ENCODE results near the gene SCG2.
"Not testable (repeated sequence)": the region's sequence is repeated elsewhere in the genome, so short reads cannot be mapped to it uniquely, and the experiment has no call there.

The SCG2 gene

DNA sequence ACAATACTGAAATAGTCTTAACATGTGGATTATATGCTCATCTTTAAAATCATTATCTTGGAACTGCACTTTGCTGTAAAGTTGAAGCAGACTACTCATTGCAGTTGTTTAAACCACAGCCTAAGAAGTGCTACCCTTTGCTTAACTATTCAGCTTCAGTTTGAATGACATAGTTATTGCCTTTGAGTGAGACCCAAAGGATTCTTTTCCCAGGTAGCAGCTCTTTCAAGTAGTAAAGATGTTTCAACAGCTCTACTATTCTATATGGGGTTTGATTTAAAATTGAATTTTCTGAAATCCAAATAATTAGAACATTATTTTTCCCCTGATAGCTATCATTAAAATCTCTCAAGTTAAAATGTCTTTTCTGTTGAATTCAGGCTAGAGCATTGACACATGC lies 1.1 kb downstream of the SCG2 start:
- peak overlapping the region; percentile 46 for H3K4me3 ChIP-seq (ENCODE audit: low read length)
- H3K4me1 ChIP-seq (ENCODE audit: insufficient read depth, low read length): peaks cover 7% of the 10 kb centered on the region
- no peaks in the 10 kb centered on the region for H3K36me3 ChIP-seq (ENCODE audit: insufficient read depth, low read length)
- H3K9me3 ChIP-seq (ENCODE audit: low read length): no peaks in the 10 kb centered on the region
- no peaks in the 10 kb centered on the region for H3K27me3 ChIP-seq (ENCODE audit: insufficient read depth, low read length)
- no peak overlapping the region for H2AFZ ChIP-seq (ENCODE audit: low read depth, low read length)

DNA sequence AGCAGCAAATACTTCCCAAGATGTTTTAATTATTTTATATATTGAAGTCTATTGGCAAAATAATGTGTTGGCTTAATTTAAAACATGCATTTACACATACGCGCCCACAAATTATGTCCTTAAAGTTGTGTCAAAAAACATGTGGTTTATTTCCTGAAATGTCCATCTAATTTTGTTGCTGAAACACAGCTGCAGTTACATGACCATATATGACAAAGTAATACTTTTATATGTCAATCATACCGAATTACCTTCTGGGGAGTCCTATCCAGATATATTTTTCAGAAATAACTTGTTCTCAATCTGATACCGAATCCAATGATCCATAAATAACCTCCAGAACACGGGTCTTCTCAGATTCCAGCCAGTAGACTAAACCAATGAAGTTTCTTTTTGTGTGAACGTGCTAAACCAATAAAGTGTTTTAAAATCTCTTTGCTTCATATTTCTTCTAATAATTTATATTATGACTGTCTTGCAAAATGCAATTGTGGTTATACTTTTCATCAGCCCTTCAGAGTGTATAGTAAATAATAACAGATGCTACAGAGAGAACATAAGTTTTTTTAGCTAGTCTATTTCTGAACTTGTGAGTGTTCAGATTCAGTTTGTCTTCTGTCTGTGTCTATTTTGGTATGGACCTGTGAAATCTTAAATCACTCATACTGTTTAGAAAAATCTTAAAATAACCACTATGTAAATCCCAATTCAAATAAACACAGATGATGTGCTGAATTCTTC lies 2.4 kb downstream of the SCG2 start:
- peaks cover 7% of the 10 kb centered on the region for H3K4me1 ChIP-seq (ENCODE audit: insufficient read depth, low read length)
- no peak overlapping the region for H2AFZ ChIP-seq (ENCODE audit: low read depth, low read length)
- H3K36me3 ChIP-seq (ENCODE audit: insufficient read depth, low read length): no peaks in the 10 kb centered on the region
- no peak overlapping the region for H3K4me3 ChIP-seq (ENCODE audit: low read length)
- no peaks in the 10 kb centered on the region for H3K9me3 ChIP-seq (ENCODE audit: low read length)
- H3K27me3 ChIP-seq (ENCODE audit: insufficient read depth, low read length): no peaks in the 10 kb centered on the region

GRCh38 chr2:223598994-223599639 lies 3.0 kb downstream of the SCG2 start:
- Histone ChIP-seq H2AFZ (ENCODE audit: low read depth, low read length) (no peak overlapping the region), H3K36me3 (ENCODE audit: insufficient read depth, low read length) (no peaks in the 10 kb centered on the region), H3K9me3 (ENCODE audit: low read length) (no peaks in the 10 kb centered on the region), H3K4me3 (ENCODE audit: low read length) (no peak overlapping the region), H3K27me3 (ENCODE audit: insufficient read depth, low read length) (no peaks in the 10 kb centered on the region), H3K4me1 (ENCODE audit: insufficient read depth, low read length) (peaks cover 7% of the 10 kb centered on the region)

GRCh38 chr2:223597076-223597475 lies 5.1 kb downstream of the SCG2 start:
- H3K4me1 ChIP-seq (ENCODE audit: insufficient read depth, low read length): peaks cover 3% of the 10 kb centered on the region
- H2AFZ ChIP-seq (ENCODE audit: low read depth, low read length): no peak overlapping the region
- no peaks in the 10 kb centered on the region for H3K9me3 ChIP-seq (ENCODE audit: low read length)
- no peaks in the 10 kb centered on the region for H3K36me3 ChIP-seq (ENCODE audit: insufficient read depth, low read length)
- no peaks in the 10 kb centered on the region for H3K27me3 ChIP-seq (ENCODE audit: insufficient read depth, low read length)
- H3K4me3 ChIP-seq (ENCODE audit: low read length): no peak overlapping the region

- no peak overlapping the region for H3K4me3 ChIP-seq (ENCODE audit: low read length)
- H3K4me1 ChIP-seq (ENCODE audit: insufficient read depth, low read length): no peaks in the 10 kb centered on the region
- no peaks in the 10 kb centered on the region for H3K27me3 ChIP-seq (ENCODE audit: insufficient read depth, low read length)
- no peak overlapping the region for H2AFZ ChIP-seq (ENCODE audit: low read depth, low read length)
- no peaks in the 10 kb centered on the region for H3K9me3 ChIP-seq (ENCODE audit: low read length)
- H3K36me3 ChIP-seq (ENCODE audit: insufficient read depth, low read length): no peaks in the 10 kb centered on the region
These were observed 6.0 kb downstream of the SCG2 start for GRCh38 chr2:223596208-223596607.

GRCh38 chr2:223594831-223595230 lies 7.3 kb downstream of the SCG2 start:
- H3K36me3 ChIP-seq (ENCODE audit: insufficient read depth, low read length): no peaks in the 10 kb centered on the region
- no peak overlapping the region for H2AFZ ChIP-seq (ENCODE audit: low read depth, low read length)
- H3K27me3 ChIP-seq (ENCODE audit: insufficient read depth, low read length): no peaks in the 10 kb centered on the region
- H3K4me1 ChIP-seq (ENCODE audit: insufficient read depth, low read length): no peaks in the 10 kb centered on the region
- H3K9me3 ChIP-seq (ENCODE audit: low read length): no peaks in the 10 kb centered on the region
- no peak overlapping the region for H3K4me3 ChIP-seq (ENCODE audit: low read length)

- Histone ChIP-seq H3K36me3 (ENCODE audit: insufficient read depth, low read length) (no peaks in the 10 kb centered on the region), H3K4me3 (ENCODE audit: low read length) (no peak overlapping the region), H2AFZ (ENCODE audit: low read depth, low read length) (no peak overlapping the region), H3K27me3 (ENCODE audit: insufficient read depth, low read length) (no peaks in the 10 kb centered on the region), H3K9me3 (ENCODE audit: low read length) (no peaks in the 10 kb centered on the region), H3K4me1 (ENCODE audit: insufficient read depth, low read length) (peaks cover 1% of the 10 kb centered on the region)
These were observed 7.9 kb downstream of the SCG2 start for GRCh38 chr2:223594259-223594658.

DNA sequence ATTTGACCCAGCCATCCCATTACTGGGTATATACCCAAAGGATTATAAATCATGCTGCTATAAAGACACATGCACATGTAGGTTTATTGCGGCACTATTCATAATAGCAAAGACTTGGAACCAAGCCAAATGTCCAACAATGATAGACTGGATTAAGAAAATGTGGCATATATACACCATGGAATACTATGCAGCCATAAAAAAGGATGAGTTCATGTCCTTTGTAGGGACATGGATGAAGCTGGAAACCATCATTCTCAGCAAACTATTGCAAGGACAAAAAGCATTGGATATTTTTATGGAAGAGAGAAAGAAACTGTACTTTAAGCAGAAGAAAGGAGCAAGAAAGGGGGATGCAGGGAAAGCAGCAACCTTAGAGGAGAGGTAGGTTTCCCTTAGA lies 9.5 kb downstream of the SCG2 start:
- peaks cover 15% of the 10 kb centered on the region for H3K4me1 ChIP-seq (ENCODE audit: insufficient read depth, low read length)
- not testable (repeated sequence) for H3K36me3 ChIP-seq (ENCODE audit: insufficient read depth, low read length); H3K27me3 ChIP-seq (ENCODE audit: insufficient read depth, low read length); H3K9me3 ChIP-seq (ENCODE audit: low read length); H2AFZ ChIP-seq (ENCODE audit: low read depth, low read length); H3K4me3 ChIP-seq (ENCODE audit: low read length)

GRCh38 chr2:223591596-223591995 lies 10.6 kb downstream of the SCG2 start:
- Histone ChIP-seq H3K36me3 (ENCODE audit: insufficient read depth, low read length) (no peaks in the 10 kb centered on the region), H3K9me3 (ENCODE audit: low read length) (no peaks in the 10 kb centered on the region), H3K27me3 (ENCODE audit: insufficient read depth, low read length) (no peaks in the 10 kb centered on the region), H3K4me1 (ENCODE audit: insufficient read depth, low read length) (peaks cover 26% of the 10 kb centered on the region), H3K4me3 (ENCODE audit: low read length) (no peak overlapping the region), H2AFZ (ENCODE audit: low read depth, low read length) (no peak overlapping the region)

GRCh38 chr2:223590964-223591363 lies 11.2 kb downstream of the SCG2 start:
- Histone ChIP-seq H3K27me3 (ENCODE audit: insufficient read depth, low read length) (no peaks in the 10 kb centered on the region), H3K4me1 (ENCODE audit: insufficient read depth, low read length) (peaks cover 33% of the 10 kb centered on the region), H3K9me3 (ENCODE audit: low read length) (no peaks in the 10 kb centered on the region), H3K36me3 (ENCODE audit: insufficient read depth, low read length) (no peaks in the 10 kb centered on the region), H3K4me3 (ENCODE audit: low read length) (no peak overlapping the region), H2AFZ (ENCODE audit: low read depth, low read length) (no peak overlapping the region)

DNA sequence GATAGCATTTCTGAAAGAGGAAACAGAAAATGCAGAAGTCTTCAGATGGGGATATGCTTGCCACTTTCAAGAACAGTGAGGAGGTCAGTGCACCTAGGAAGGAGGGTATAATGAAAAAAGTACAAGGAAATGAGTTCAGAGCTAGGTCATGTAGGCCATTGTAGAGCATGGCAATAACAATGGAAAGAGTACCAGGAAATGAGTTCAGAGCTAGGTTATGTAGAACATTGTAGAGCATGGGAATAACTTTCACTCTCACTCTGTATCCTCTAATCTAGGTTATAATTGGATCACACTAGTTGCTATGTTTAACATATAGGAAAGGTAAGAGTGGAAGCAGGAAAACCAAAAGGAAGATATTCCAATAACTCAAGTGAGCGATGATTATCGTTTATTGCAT lies 12.3 kb downstream of the SCG2 start:
- Histone ChIP-seq H3K27me3 (ENCODE audit: insufficient read depth, low read length) (no peaks in the 10 kb centered on the region), H3K9me3 (ENCODE audit: low read length) (no peaks in the 10 kb centered on the region), H3K36me3 (ENCODE audit: insufficient read depth, low read length) (no peaks in the 10 kb centered on the region), H3K4me1 (ENCODE audit: insufficient read depth, low read length) (peaks cover 41% of the 10 kb centered on the region), H3K4me3 (ENCODE audit: low read length) (no peak overlapping the region), H2AFZ (ENCODE audit: low read depth, low read length) (no peak overlapping the region)

GRCh38 chr2:223588251-223588650 lies 13.9 kb downstream of the SCG2 start:
- Histone ChIP-seq H3K4me3 (ENCODE audit: low read length) (no peak overlapping the region), H2AFZ (ENCODE audit: low read depth, low read length) (no peak overlapping the region), H3K27me3 (ENCODE audit: insufficient read depth, low read length) (no peaks in the 10 kb centered on the region), H3K36me3 (ENCODE audit: insufficient read depth, low read length) (no peaks in the 10 kb centered on the region), H3K4me1 (ENCODE audit: insufficient read depth, low read length) (peaks cover 47% of the 10 kb centered on the region), H3K9me3 (ENCODE audit: low read length) (no peaks in the 10 kb centered on the region)

- Histone ChIP-seq H3K9me3 (ENCODE audit: low read length) (no peaks in the 10 kb centered on the region), H2AFZ (ENCODE audit: low read depth, low read length) (no peak overlapping the region), H3K36me3 (ENCODE audit: insufficient read depth, low read length) (no peaks in the 10 kb centered on the region), H3K27me3 (ENCODE audit: insufficient read depth, low read length) (no peaks in the 10 kb centered on the region), H3K4me1 (ENCODE audit: insufficient read depth, low read length) (peaks cover 47% of the 10 kb centered on the region), H3K4me3 (ENCODE audit: low read length) (no peak overlapping the region)
These were observed 14.9 kb downstream of the SCG2 start for GRCh38 chr2:223587301-223587700.

GRCh38 chr2:223586261-223586660 lies 15.9 kb downstream of the SCG2 start:
- no peaks in the 10 kb centered on the region for H3K27me3 ChIP-seq (ENCODE audit: insufficient read depth, low read length)
- no peak overlapping the region for H3K4me3 ChIP-seq (ENCODE audit: low read length)
- H2AFZ ChIP-seq (ENCODE audit: low read depth, low read length): no peak overlapping the region

More at GRCh38 chr2:223586261-223586660, 15.9 kb downstream of the SCG2 start:
- Histone ChIP-seq H3K9me3 (ENCODE audit: low read length) (no peaks in the 10 kb centered on the region), H3K4me1 (ENCODE audit: insufficient read depth, low read length) (peaks cover 48% of the 10 kb centered on the region), H3K36me3 (ENCODE audit: insufficient read depth, low read length) (no peaks in the 10 kb centered on the region)

Data from neuron (in vitro differentiated cells).